ENCODE data around the gene MSMB. TPM values are rescaled to one million over a fixed set of nuclear protein-coding genes. Genes with fewer than 3 reads are reported as not detected.

MSMB gene
- total and polyA plus RNA-seq, 8 donors, result 0.84 TPM; not detected in 7

DNA sequence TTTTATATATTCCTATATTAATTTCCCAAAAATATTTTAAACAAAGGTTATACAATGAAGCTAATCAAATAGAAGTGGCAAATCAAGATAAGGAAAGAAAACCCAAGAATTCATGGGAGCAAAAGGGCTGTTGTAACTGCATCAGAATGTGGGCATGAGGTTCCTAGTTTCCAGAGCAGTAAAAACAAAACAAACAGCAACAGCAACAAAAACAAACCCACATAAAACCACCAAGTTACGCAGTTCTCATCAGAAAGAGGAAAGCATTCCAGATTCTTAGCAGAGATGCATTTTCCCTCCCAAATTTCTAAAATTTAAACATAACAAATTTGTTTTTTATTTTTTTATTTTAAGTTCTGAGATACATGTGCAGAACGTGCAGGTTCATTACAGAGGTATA lies 34.8 kb upstream of the MSMB start:
- no peaks in the 10 kb centered on the region for H3K36me3 ChIP-seq
- DNase-seq, result no peak
- no peak overlapping the region for H3K27ac ChIP-seq
- FAIRE-seq, result no peak
- no peak for ATAC-seq
- TF ChIP-seq, protein P1, sequence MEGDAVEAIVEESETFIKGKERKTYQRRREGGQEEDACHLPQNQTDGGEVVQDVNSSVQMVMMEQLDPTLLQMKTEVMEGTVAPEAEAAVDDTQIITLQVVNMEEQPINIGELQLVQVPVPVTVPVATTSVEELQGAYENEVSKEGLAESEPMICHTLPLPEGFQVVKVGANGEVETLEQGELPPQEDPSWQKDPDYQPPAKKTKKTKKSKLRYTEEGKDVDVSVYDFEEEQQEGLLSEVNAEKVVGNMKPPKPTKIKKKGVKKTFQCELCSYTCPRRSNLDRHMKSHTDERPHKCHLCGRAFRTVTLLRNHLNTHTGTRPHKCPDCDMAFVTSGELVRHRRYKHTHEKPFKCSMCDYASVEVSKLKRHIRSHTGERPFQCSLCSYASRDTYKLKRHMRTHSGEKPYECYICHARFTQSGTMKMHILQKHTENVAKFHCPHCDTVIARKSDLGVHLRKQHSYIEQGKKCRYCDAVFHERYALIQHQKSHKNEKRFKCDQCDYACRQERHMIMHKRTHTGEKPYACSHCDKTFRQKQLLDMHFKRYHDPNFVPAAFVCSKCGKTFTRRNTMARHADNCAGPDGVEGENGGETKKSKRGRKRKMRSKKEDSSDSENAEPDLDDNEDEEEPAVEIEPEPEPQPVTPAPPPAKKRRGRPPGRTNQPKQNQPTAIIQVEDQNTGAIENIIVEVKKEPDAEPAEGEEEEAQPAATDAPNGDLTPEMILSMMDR (IDR thresholded peaks at IDR 0.05), result no peak
- H3K4me1 ChIP-seq, result no peaks in the 10 kb centered on the region
- H3K27me3 ChIP-seq, result no peaks in the 10 kb centered on the region
- WGBS, 2 donors, result 72 to 79% methylated on average over 2 of the region's 2 CpGs
- H3K9me3 ChIP-seq, result no peaks in the 10 kb centered on the region
- intact Hi-C loops (cut with DNase I), result no loop called here
- H3K4me3 ChIP-seq, result no peak overlapping the region

DNA sequence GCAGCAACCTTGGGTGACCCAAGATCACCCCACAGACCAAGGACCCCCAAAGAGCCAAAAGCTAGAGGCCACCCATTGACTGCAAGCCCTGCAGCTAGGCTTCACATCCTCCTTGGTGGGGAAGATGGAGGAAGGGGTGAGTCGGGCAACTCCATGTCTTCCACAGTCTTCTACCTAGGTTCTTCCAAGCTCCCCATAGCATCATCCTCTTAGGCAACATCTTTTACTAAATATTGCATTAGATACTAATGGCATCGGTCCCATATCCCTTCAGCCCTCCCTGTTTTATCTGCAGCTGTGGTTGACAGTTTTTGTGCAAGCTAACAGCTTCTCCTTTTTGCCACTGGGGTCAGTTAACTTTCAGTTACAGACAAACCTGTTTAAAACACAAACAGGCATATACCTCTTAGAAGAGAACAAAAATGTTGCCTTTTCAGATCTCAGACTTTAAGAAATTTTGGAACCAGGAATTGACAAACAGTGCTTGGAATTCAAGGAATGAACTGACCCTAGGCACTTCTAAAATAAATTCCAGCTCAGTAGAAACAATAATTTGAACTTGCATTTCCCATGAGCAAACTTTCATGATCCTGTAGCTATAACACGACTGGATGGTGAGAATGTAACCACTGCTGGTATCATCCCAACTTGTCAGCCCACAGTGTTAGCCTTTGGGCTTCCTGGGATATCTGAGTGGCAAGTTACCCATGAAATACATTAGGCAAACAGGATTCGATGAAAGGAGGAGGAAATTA lies 33.9 kb upstream of the MSMB start:
- no peaks in the 10 kb centered on the region for H3K27me3 ChIP-seq
- no peaks in the 10 kb centered on the region for H3K4me1 ChIP-seq
- FAIRE-seq (no peak), ATAC-seq (no peak), DNase-seq (no peak)
- H3K27ac ChIP-seq, result no peak overlapping the region
- TF ChIP-seq, protein P1 (IDR thresholded peaks at IDR 0.05), result no peak
- WGBS, 2 donors, result 50 to 55% methylated on average over 4 of the region's 4 CpGs
- intact Hi-C loops (cut with DNase I), result no loop called here
- no peak overlapping the region for H3K4me3 ChIP-seq
- H3K36me3 ChIP-seq, result no peaks in the 10 kb centered on the region
- H3K9me3 ChIP-seq, result no peaks in the 10 kb centered on the region

DNA sequence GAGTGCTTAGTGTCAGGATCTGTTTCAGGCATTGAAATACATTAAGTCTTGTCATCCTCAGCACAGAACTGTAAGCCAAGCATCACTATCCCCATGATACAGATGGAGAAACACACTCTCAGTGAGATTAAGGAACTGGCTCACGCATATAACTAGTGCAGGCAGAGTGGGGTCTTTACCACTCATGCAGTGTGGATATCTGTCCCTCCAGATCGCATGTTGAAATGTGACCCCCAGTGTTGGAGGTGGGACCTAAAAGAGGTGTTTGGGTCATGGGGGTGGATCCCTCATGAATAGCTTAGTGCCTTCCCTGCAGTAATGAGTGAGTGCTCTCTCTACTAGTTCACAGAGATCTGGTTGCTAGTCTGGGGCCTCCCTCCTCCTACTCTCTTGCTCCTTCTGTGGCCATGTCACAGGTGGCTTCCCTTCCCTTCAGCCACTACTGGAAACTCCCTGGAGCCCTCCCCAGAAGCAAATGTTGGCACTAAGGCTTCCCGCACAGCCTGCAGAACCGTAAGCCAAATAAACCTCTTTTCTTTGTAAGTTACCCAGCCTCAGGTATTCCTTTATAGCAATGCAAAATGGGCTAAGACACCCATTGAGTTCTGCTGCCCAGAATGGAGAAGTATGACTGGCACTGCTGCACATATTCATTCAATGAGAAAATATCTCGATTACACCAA lies 31.8 kb upstream of the MSMB start:
- FAIRE-seq (no peak), ATAC-seq (no peak), DNase-seq (no peak)
- no peaks in the 10 kb centered on the region for H3K36me3 ChIP-seq
- WGBS, 2 donors, result 71 to 82% methylated on average over 5 of the region's 5 CpGs
- H3K27me3 ChIP-seq, result no peaks in the 10 kb centered on the region
- no peak overlapping the region for H3K4me3 ChIP-seq
- no peak overlapping the region for H3K27ac ChIP-seq
- TF ChIP-seq, protein P1 (IDR thresholded peaks at IDR 0.05), result no peak
- intact Hi-C loops (cut with DNase I), result no loop called here
- no peaks in the 10 kb centered on the region for H3K9me3 ChIP-seq
- H3K4me1 ChIP-seq, result no peaks in the 10 kb centered on the region

DNA sequence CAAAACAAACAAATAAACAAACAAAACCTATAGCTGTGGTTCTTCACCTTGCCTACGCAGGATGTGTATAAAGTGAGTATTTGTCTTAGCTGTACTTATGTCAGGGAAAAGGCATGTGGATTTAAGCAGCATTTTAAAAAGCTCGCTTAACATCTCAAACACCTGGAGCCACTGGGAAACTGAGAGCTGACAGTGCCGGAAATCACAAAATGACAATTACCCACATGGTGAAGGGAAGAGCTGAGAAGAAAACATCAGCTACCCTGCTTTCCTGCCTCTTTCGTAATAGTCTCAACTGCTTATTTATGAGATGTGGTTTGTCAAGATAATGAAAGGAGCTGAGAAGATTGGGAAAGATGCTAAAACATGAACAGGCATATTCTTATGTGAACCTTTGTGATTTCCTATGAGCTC lies 31.1 kb upstream of the MSMB start:
- no peak overlapping the region for H3K27ac ChIP-seq
- FAIRE-seq (no peak), ATAC-seq (no peak), DNase-seq (no peak)
- no peaks in the 10 kb centered on the region for H3K4me1 ChIP-seq
- no peak overlapping the region for H3K4me3 ChIP-seq
- WGBS, 2 donors, result 67 to 69% methylated on average over 4 of the region's 4 CpGs
- TF ChIP-seq, protein P1 (IDR thresholded peaks at IDR 0.05), result no peak
- no peaks in the 10 kb centered on the region for H3K36me3 ChIP-seq
- intact Hi-C loops (cut with DNase I), result no loop called here
- H3K27me3 ChIP-seq, result no peaks in the 10 kb centered on the region
- H3K9me3 ChIP-seq, result no peaks in the 10 kb centered on the region

DNA sequence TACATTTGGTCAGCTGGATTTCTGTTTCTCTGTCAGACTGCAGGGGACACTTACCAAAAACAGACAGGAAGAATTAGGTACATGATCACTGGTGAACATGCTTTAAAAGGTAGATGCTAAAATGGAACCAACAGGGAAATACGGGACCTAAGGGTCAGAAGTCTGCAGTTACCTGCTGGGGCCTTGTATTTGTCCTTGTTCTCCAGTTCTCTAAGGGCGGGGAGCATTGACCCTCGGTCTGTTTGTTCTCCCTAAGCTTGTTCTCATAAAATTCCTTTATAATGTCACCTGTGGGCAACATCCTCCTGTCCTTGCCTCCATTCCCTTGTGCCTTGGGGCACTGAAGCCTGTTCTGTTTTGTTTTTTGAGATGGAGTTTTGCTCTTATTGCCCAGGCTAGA lies 29.8 kb upstream of the MSMB start:
- Histone ChIP-seq H3K36me3 (no peaks in the 10 kb centered on the region), H3K27ac (no peak overlapping the region), H3K9me3 (no peaks in the 10 kb centered on the region), H3K27me3 (no peaks in the 10 kb centered on the region), H3K4me1 (no peaks in the 10 kb centered on the region), H3K4me3 (no peak overlapping the region)
- DNase-seq (no peak), ATAC-seq (no peak), FAIRE-seq (no peak)
- TF ChIP-seq, protein P1 (IDR thresholded peaks at IDR 0.05), result no peak
- intact Hi-C loops (cut with DNase I), result no loop called here
- 75 to 78% methylated on average over 3 of the region's 3 CpGs for WGBS, 2 donors

All from pancreas (tissue), 10 donors.